ENCODE results near the gene MAGI3. TPM values are rescaled to one million over a fixed set of nuclear protein-coding genes. Genes with fewer than 3 reads are reported as not detected.
"Not testable (repeated sequence)": the region's sequence is repeated elsewhere in the genome, so short reads cannot be mapped to it uniquely, and the experiment has no call there.

Gene MAGI3
- polyA plus RNA-seq, 2 of the 4 experiments (the other 2 are of a cell fraction): 3.8 to 7.9 TPM

DNA sequence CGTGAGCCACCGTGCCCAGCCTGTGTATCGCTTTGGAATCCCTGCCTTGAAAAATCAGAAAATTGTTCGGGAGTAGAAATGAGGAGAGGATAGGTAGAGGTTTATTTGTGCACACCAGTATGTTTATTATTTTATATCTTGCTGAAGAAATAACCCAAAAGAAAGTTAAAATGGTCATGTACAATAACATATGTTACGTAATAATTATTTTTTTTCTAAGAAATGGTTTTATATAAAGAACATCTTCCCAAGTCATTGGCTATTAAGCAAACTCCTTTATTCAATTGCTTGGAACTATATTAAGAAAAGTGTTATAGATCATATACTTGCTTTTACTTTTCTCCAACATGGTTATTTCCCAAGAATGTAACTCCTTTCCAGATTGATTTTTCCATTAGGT, 197.2 kb downstream of the MAGI3 start:
- Histone ChIP-seq H3K9me3 (no peaks in the 10 kb centered on the region), H3K4me3 (no peak overlapping the region), H3K27ac (no peak overlapping the region), H3K4me2 (no peak overlapping the region), H3K4me1 (no peaks in the 10 kb centered on the region)
- ChIA-PET CTCF (no interaction called here), POLR2A (no interaction called here)
- no peak for TF ChIP-seq EHF (CRISPR knock-in tag; IDR thresholded peaks at IDR 0.05)
- TF ChIP-seq MAZ (IDR thresholded peaks at IDR 0.05; ENCODE audit: borderline replicate concordance, low read depth, low read length): no peak
- TF ChIP-seq, protein P1, sequence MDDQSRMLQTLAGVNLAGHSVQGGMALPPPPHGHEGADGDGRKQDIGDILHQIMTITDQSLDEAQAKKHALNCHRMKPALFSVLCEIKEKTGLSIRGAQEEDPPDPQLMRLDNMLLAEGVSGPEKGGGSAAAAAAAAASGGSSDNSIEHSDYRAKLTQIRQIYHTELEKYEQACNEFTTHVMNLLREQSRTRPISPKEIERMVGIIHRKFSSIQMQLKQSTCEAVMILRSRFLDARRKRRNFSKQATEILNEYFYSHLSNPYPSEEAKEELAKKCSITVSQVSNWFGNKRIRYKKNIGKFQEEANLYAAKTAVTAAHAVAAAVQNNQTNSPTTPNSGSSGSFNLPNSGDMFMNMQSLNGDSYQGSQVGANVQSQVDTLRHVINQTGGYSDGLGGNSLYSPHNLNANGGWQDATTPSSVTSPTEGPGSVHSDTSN (IDR thresholded peaks at IDR 0.05): no peak
- TF ChIP-seq CHD2 (IDR thresholded peaks at IDR 0.05; ENCODE audit: low read length, partially characterized antibody): no peak
- TF ChIP-seq EP300 (IDR thresholded peaks at IDR 0.05): no peak
- TF ChIP-seq SMC3 (IDR thresholded peaks at IDR 0.05): no peak
- no peak for TF ChIP-seq RFX5 (IDR thresholded peaks at IDR 0.05)
- TF ChIP-seq, protein P2, sequence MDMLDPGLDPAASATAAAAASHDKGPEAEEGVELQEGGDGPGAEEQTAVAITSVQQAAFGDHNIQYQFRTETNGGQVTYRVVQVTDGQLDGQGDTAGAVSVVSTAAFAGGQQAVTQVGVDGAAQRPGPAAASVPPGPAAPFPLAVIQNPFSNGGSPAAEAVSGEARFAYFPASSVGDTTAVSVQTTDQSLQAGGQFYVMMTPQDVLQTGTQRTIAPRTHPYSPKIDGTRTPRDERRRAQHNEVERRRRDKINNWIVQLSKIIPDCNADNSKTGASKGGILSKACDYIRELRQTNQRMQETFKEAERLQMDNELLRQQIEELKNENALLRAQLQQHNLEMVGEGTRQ (IDR thresholded peaks at IDR 0.05): no peak
- no peak for TF ChIP-seq HOXB13 (CRISPR knock-in tag; IDR thresholded peaks at IDR 0.05; ENCODE audit: low read depth)
- ATAC-seq: no peak
- no peak for DNase-seq (ENCODE audit: low read depth in 1 of 2, low spot score in 1 of 2)
- FAIRE-seq: no peak
- WGBS (ENCODE audit: missing lambda C conversion rate): 78% methylated on average over 5 of the region's 5 CpGs

DNA sequence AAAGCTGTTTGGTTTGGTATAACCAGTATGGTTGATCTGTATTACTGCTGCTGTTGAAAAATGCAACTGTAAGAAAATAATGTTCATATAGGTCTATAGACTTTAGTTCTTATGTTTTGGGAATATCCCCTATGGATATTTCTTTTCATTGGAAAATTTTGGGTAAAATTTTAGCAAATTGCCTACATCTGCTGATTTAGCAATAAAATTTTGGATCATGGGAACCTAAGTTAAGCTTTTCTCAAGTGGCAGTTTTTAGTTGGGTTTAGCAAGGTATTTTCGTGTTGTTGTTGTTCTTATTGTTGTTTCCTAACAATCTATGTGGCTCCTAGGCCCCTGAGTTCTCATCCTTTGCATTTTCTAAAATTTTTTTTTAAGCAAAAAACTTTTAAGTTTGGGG, 201.9 kb downstream of the MAGI3 start:
- DNase-seq (ENCODE audit: low read depth in 1 of 2, low spot score in 1 of 2): no peak
- POLR2A ChIA-PET: no interaction called here
- no peak for FAIRE-seq
- CTCF ChIA-PET: no interaction called here
- no peaks in the 10 kb centered on the region for H3K4me1 ChIP-seq
- H3K27ac ChIP-seq: no peak overlapping the region
- 79% methylated on average over 1 of the region's 1 CpG for WGBS (ENCODE audit: missing lambda C conversion rate)
- H3K4me2 ChIP-seq: no peak overlapping the region
- TF ChIP-seq MAFK (IDR thresholded peaks at IDR 0.05; ENCODE audit: partially characterized antibody): peak; percentile 34
- TF ChIP-seq, protein P3, sequence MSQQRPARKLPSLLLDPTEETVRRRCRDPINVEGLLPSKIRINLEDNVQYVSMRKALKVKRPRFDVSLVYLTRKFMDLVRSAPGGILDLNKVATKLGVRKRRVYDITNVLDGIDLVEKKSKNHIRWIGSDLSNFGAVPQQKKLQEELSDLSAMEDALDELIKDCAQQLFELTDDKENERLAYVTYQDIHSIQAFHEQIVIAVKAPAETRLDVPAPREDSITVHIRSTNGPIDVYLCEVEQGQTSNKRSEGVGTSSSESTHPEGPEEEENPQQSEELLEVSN (IDR thresholded peaks at IDR 0.05; ENCODE audit: borderline replicate concordance, low read depth): no peak
- ATAC-seq: no peak
- H3K9me3 ChIP-seq: no peaks in the 10 kb centered on the region
- no peak overlapping the region for H3K4me3 ChIP-seq

DNA sequence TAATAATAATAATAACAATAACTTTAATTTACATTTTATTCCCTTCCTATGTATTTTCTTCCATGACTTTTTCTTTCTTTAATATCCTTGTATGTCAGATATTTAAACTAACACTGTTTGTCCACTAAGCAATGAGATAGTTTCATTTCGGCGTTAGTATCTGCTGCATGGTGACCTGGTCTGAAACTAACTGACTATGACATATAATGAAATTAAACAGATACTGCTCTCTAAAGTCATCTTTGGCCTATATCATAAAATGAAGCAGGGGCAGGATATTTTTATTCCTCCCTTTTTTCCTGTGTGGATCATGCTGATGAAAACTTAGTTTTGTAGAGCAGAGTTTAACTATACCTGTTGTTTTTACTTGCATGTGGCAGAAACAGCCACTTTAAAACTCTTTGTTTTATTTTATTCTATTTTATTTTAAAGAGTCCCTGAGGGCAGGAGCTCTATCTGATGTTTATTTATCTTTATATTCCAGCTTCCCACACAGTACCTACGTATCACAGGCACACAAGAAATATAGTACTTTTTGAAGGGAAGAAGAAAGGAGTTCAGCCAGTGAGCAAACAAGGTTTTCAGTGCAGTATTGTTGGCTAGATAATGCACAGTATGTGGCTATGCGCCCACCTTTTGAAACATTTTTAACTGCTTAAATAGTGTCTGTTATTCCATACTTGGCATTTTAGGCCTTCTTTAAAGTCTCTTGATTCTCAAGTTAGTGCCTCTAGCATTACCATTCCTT, 203.4 kb downstream of the MAGI3 start:
- no peak overlapping the region for H3K27ac ChIP-seq
- ChIA-PET CTCF (no interaction called here), POLR2A (no interaction called here)
- 89% methylated on average over 4 of the region's 4 CpGs for WGBS (ENCODE audit: missing lambda C conversion rate)
- H3K4me2 ChIP-seq: no peak overlapping the region
- H3K4me3 ChIP-seq: no peak overlapping the region
- no peaks in the 10 kb centered on the region for H3K4me1 ChIP-seq
- ATAC-seq (no peak), DNase-seq (ENCODE audit: low read depth in 1 of 2, low spot score in 1 of 2) (no peak), FAIRE-seq (no peak)
- H3K9me3 ChIP-seq: no peaks in the 10 kb centered on the region
- TF ChIP-seq SMC3 (IDR thresholded peaks at IDR 0.05) (no peak), RAD21 (conservative IDR thresholded peaks at IDR 0.05 in 1 of 2, IDR thresholded peaks at IDR 0.05 in 1 of 2) (no peak), HOXB13 (CRISPR knock-in tag; IDR thresholded peaks at IDR 0.05; ENCODE audit: low read depth) (no peak), RNF2 (IDR thresholded peaks at IDR 0.05; ENCODE audit: borderline replicate concordance, low read depth) (no peak), POLR2A (IDR thresholded peaks at IDR 0.05; ENCODE audit: low read length) (no peak)

DNA sequence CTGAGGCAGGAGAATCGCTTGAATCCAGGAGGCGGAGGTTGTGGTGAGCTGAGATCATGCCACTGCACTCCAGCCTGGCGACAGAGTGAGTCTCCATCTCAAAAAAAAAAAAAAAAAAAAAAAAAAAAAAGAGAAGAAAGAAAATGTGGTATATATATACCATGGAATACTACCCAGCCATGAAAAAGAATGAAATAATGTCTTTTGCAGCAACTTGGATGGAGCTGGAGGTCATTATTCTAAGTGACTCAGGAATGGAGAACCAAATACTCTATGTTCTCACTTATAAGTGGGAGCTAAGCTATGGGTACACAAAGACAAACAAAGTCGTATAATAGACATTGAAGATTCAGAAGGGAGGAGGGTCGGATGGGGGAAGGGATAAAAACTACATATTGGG, 214.2 kb downstream of the MAGI3 start:
- H3K4me1 ChIP-seq; H3K4me3 ChIP-seq; ATAC-seq; POLR2A ChIA-PET; DNase-seq (ENCODE audit: low read depth in 1 of 2, low spot score in 1 of 2); H3K9me3 ChIP-seq; H3K27ac ChIP-seq; H3K4me2 ChIP-seq; CTCF ChIA-PET; FAIRE-seq: not testable (repeated sequence)
- 91% methylated on average over 5 of the region's 5 CpGs for WGBS (ENCODE audit: missing lambda C conversion rate)

DNA sequence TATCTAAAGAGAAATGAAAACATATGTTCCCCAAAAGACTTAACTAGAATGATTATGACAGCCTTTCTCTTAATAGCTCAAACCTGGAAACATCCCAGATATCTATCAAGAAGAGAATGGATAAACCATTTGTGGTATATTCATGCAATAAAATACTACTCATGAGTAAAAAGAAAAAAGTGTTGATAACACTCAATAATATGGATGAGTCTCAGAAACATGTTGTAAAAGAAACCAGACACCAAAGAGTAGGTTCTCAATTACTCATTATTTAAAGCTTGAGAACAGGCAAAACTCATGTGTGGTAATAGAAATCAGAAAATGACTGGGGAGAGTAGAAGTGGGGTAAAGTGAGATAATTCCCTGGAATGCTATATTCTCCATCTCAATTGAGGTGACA, 214.8 kb downstream of the MAGI3 start:
- ChIA-PET POLR2A (no interaction called here), CTCF (no interaction called here)
- no peak for DNase-seq (ENCODE audit: low read depth in 1 of 2, low spot score in 1 of 2)
- 0 out of 3 replicates have a peak, but pooled peaks cover 3% of the 10 kb centered on the region for H3K4me1 ChIP-seq
- TF ChIP-seq HOXB5 (CRISPR knock-in tag; IDR thresholded peaks at IDR 0.05): no peak
- no peak for TF ChIP-seq EP300 (IDR thresholded peaks at IDR 0.05)
- TF ChIP-seq CHD2 (IDR thresholded peaks at IDR 0.05; ENCODE audit: low read length, partially characterized antibody): no peak
- no peak overlapping the region for H3K27ac ChIP-seq
- H3K4me2 ChIP-seq: no peak overlapping the region
- no peak overlapping the region for H3K4me3 ChIP-seq
- no peak for FAIRE-seq
- ATAC-seq: no peak
- no peaks in the 10 kb centered on the region for H3K9me3 ChIP-seq

Data from A549 (cell line).